CD14-positive monocyte (primary cell): Measurements from ENCODE around the gene VKORC1L1. TPM values are rescaled to one million over a fixed set of nuclear protein-coding genes. Genes with fewer than 3 reads are reported as not detected.
A peak's percentile ranks its signal among the peaks of the same experiment; 100 is the strongest.

ENCODE experiments used
- DNase-seq, 3 donors: peaks; one replicate each; pipeline ENCODE4 v3.0.0-alpha.2; 2011 to 2022
- H2AFZ ChIP-seq: 2 replicates; pipeline ENCODE4 v1.6.0; 2012; ENCODE audit warnings: mild to moderate bottlenecking, low read depth, low read length, inconsistent platforms; ENCODE audit not compliant: insufficient read depth, poor library complexity, severe bottlenecking
- H3K27ac ChIP-seq, 2 donors: 1 replicate in 1 of 2; 2 replicates in 1 of 2; pipeline ENCODE4 v1.5.1; 2012 to 2013; ENCODE audit warnings: low read length in 2 of 2, control low read depth in 1 of 2, inconsistent platforms in 1 of 2, low read depth in 1 of 2, mild to moderate bottlenecking in 1 of 2
- H3K27me3 ChIP-seq, 2 donors: one replicate each; pipeline versions ENCODE4 v1.6.0 to v1.6.1; 2011 to 2013; ENCODE audit warnings: low read length in 2 of 2; ENCODE audit not compliant: control insufficient read depth in 2 of 2, insufficient read depth in 2 of 2
- H3K36me3 ChIP-seq, 2 donors: replicated peaks in 1 of 2; 1 replicate in 1 of 2; 2 replicates in 1 of 2; pipeline versions ENCODE4 v1.5.1 to v1.6.1; 2012 to 2013; ENCODE audit warnings: low read length in 2 of 2, control low read depth in 1 of 2, inconsistent platforms in 1 of 2, mild to moderate bottlenecking in 1 of 2; ENCODE audit not compliant: insufficient read depth in 2 of 2, control insufficient read depth in 1 of 2
- H3K4me1 ChIP-seq, 2 donors: 1 replicate in 1 of 2; 2 replicates in 1 of 2; pipeline versions ENCODE4 v1.5.1 to v1.6.1; 2012 to 2013; ENCODE audit warnings: low read length in 2 of 2, control low read depth in 1 of 2, inconsistent platforms in 1 of 2, mild to moderate bottlenecking in 1 of 2, moderate library complexity in 1 of 2; ENCODE audit not compliant: insufficient read depth in 2 of 2, control insufficient read depth in 1 of 2
- H3K4me2 ChIP-seq: replicated peaks from 2 replicates; pipeline ENCODE3; 2012; ENCODE audit warnings: low read length, moderate library complexity, mild to moderate bottlenecking; ENCODE audit not compliant: poor library complexity, severe bottlenecking; ENCODE audit errors: extremely low read depth
- H3K4me3 ChIP-seq, 3 experiments: fragments of 200-600 bp in 1 of 3; sonication (generic) in 1 of 3; replicated peaks in 1 of 3; 1 replicate in 2 of 3; 2 replicates in 1 of 3; pipeline ENCODE4 v1.5.1; 2011 to 2013; ENCODE audit warnings: low read length in 3 of 3, mild to moderate bottlenecking in 3 of 3, control low read depth in 2 of 3, low read depth in 2 of 3, inconsistent platforms in 1 of 3, moderate library complexity in 1 of 3
- H3K79me2 ChIP-seq: 2 replicates; pipeline ENCODE4 v1.6.0; 2012; ENCODE audit warnings: mild to moderate bottlenecking, control low read depth, inconsistent platforms, low read length, moderate library complexity; ENCODE audit not compliant: insufficient read depth
- H3K9ac ChIP-seq: 2 replicates; pipeline ENCODE4 v1.6.0; 2017; ENCODE audit warnings: low read length, mild to moderate bottlenecking; ENCODE audit not compliant: insufficient read depth, poor library complexity, severe bottlenecking
- H3K9me3 ChIP-seq, 2 donors: replicated peaks in 1 of 2; 1 replicate in 1 of 2; 2 replicates in 1 of 2; pipeline versions ENCODE4 v1.5.1 to v1.6.1; 2012 to 2013; ENCODE audit warnings: low read length in 2 of 2, control low read depth in 1 of 2; ENCODE audit not compliant: control insufficient read depth in 1 of 2, insufficient read depth in 1 of 2
- H4K20me1 ChIP-seq: 2 replicates; pipeline ENCODE4 v1.6.0; 2012; ENCODE audit warnings: mild to moderate bottlenecking, low read length, control low read depth, moderate library complexity; ENCODE audit not compliant: insufficient read depth
- H3K27ac Mint-ChIP-seq, 7 donors: one replicate each; pipeline ENCODE4 v1.8.0; 2020; ENCODE audit warnings: mild to moderate bottlenecking in 7 of 7, mixed read lengths in 7 of 7, moderate library complexity in 6 of 7, inconsistent platforms in 2 of 7
- H3K27me3 Mint-ChIP-seq, 3 donors: one replicate each; pipeline ENCODE4 v1.8.0; 2021 to 2022; ENCODE audit warnings: low read depth in 3 of 3, mild to moderate bottlenecking in 3 of 3, mixed read lengths in 3 of 3, moderate library complexity in 3 of 3, inconsistent platforms in 1 of 3
- H3K36me3 Mint-ChIP-seq, 2 donors: one replicate each; pipeline ENCODE4 v1.8.0; 2020; ENCODE audit warnings: mixed read lengths in 2 of 2, inconsistent platforms in 1 of 2, mild to moderate bottlenecking in 1 of 2
- H3K4me1 Mint-ChIP-seq: one replicate; pipeline ENCODE4 v1.8.0; 2020; ENCODE audit warnings: mild to moderate bottlenecking, mixed read lengths
- H3K4me3 Mint-ChIP-seq, 2 donors: one replicate each; pipeline ENCODE4 v1.8.0; 2020; ENCODE audit warnings: mild to moderate bottlenecking in 2 of 2, mixed read lengths in 2 of 2, moderate library complexity in 1 of 2
- H3K9me3 Mint-ChIP-seq, 7 donors: one replicate each; pipeline ENCODE4 v1.8.0; 2020 to 2022; ENCODE audit warnings: mixed read lengths in 7 of 7, mild to moderate bottlenecking in 6 of 7, moderate library complexity in 6 of 7, inconsistent platforms in 2 of 7
- CTCF ChIP-seq: fragments of 200-600 bp; IDR thresholded peaks from one replicate; pipeline ENCODE4 v1.8.0; 2022; ENCODE audit warnings: antibody characterized with exemption, mild to moderate bottlenecking
- WGBS: methylation state at CpG from one replicate; pipeline ENCODE4 v1.1.5; 2013; ENCODE audit warnings: missing lambda C conversion rate; ENCODE audit not compliant: insufficient coverage; 5-methylcytosine and 5-hydroxymethylcytosine counted together
- intact Hi-C, 2 donors: fragments of 100-400 bp; cut with micrococcal nuclease; formaldehyde crosslinking; loops; one replicate each; pipeline versions ENCODE4 v1.15.0 to v1.15.1; 2023
- polyA plus RNA-seq, 3 donors: library from polyadenylated mRNA; depleted of rRNA in 1 of 3; unstranded in 2 of 3; stranded (reverse) in 1 of 3; fragments of 300-500 nt in 2 of 3; fragments of >200 nt in 1 of 3; fragmentation: Illumina TruSeq in 2 of 3; gene quantifications; 1 replicate in 2 of 3; 2 replicates in 1 of 3; pipeline ENCODE4 v1.2.3, GENCODE V29; 2012 to 2021

VKORC1L1 gene
- polyA plus RNA-seq, 3 donors, result 1.9 to 3.2 (median 2.7) TPM

- peaks cover 7% of the 10 kb centered on the region for H4K20me1 ChIP-seq
- Mint-ChIP-seq H3K27me3 (peaks cover 0 to 1% (median 0%) of the 10 kb centered on the region in 3 donors), H3K36me3 (peaks cover 81 to 97% of the 10 kb centered on the region in 2 donors), H3K9me3 (no peaks in the 10 kb centered on the region), H3K27ac (peak overlapping the region in 6 of 7 donors; percentile 9 to 76 (median 60)), H3K4me1 (no peaks in the 10 kb centered on the region), H3K4me3 (no peak overlapping the region)
- H3K9me3 ChIP-seq, result no peaks in the 10 kb centered on the region
- H3K4me3 ChIP-seq, result no peak overlapping the region
- no peak overlapping the region for H3K9ac ChIP-seq
- no peaks in the 10 kb centered on the region for H3K79me2 ChIP-seq
- peaks cover 91 to 98% of the 10 kb centered on the region in 2 donors for H3K36me3 ChIP-seq
- no peak overlapping the region for H2AFZ ChIP-seq
- no peak overlapping the region for H3K27ac ChIP-seq
- intact Hi-C loops, result no loop called here
- DNase-seq, result no peak
- no peaks in the 10 kb centered on the region for H3K4me1 ChIP-seq
- TF ChIP-seq CTCF, result no peak
- no peaks in the 10 kb centered on the region for H3K27me3 ChIP-seq
- H3K4me2 ChIP-seq, result no peak overlapping the region
- WGBS, result 98% methylated on average over 12 of the region's 26 CpGs
These were observed 95.6 kb downstream of the VKORC1L1 start for GRCh38 chr7:65968256-65969185.

GRCh38 chr7:65971021-65971420 lies 98.1 kb downstream of the VKORC1L1 start:
- intact Hi-C loops, result no loop called here
- DNase-seq, result no peak
- H3K4me1 Mint-ChIP-seq, result no peaks in the 10 kb centered on the region
- peaks cover 0 to 1% (median 0%) of the 10 kb centered on the region in 3 donors for H3K27me3 Mint-ChIP-seq
- peaks cover 83 to 96% of the 10 kb centered on the region in 2 donors for H3K36me3 Mint-ChIP-seq
- no peak for TF ChIP-seq CTCF
- H3K27ac Mint-ChIP-seq, result peak overlapping the region in 5 of 7 donors; percentile 5 to 54 (median 29)
- H2AFZ ChIP-seq, result no peak overlapping the region
- no peaks in the 10 kb centered on the region for H3K27me3 ChIP-seq
- WGBS, result 95% methylated on average over 7 of the region's 8 CpGs
- no peaks in the 10 kb centered on the region for H3K9me3 Mint-ChIP-seq
- H3K4me3 ChIP-seq, result no peak overlapping the region
- no peaks in the 10 kb centered on the region for H3K9me3 ChIP-seq
- H3K4me2 ChIP-seq, result no peak overlapping the region
- H3K4me1 ChIP-seq, result no peaks in the 10 kb centered on the region
- H4K20me1 ChIP-seq, result peaks cover 17% of the 10 kb centered on the region
- H3K9ac ChIP-seq, result no peak overlapping the region
- no peak overlapping the region for H3K27ac ChIP-seq
- H3K79me2 ChIP-seq, result no peaks in the 10 kb centered on the region
- no peak overlapping the region for H3K4me3 Mint-ChIP-seq
- H3K36me3 ChIP-seq, result peaks cover 91 to 99% of the 10 kb centered on the region in 2 donors
